Kidney epithelial cell (primary cell): ENCODE results near the gene CDHR3. TPM values are rescaled to one million over a fixed set of nuclear protein-coding genes. Genes with fewer than 3 reads are reported as not detected.

Experiments
- DNase-seq: peaks from one replicate; pipeline ENCODE4 v3.0.0-alpha.2; 2010; ENCODE audit warnings: low read depth
- H3K27me3 ChIP-seq: 2 replicates; pipeline ENCODE4 v1.6.0; 2011; ENCODE audit warnings: low read length; ENCODE audit not compliant: control insufficient read depth, insufficient read depth
- H3K36me3 ChIP-seq: 2 replicates; pipeline ENCODE4 v1.5.1; 2011; ENCODE audit warnings: low read length; ENCODE audit not compliant: control insufficient read depth, insufficient read depth
- H3K4me3 ChIP-seq: 2 replicates; pipeline ENCODE4 v1.5.1; 2011; ENCODE audit warnings: low read depth, mild to moderate bottlenecking, control low read depth, low read length
- CTCF ChIP-seq: IDR thresholded peaks from 2 replicates; pipeline ENCODE4 v1.5.1; 2011; ENCODE audit warnings: mild to moderate bottlenecking, moderate library complexity, low read length, control low read depth, inconsistent platforms; ENCODE audit not compliant: insufficient read depth, poor library complexity, severe bottlenecking
- total RNA-seq: library from RNA; depleted of rRNA; stranded (reverse); fragments of >200 nt; gene quantifications from 2 replicates; pipeline ENCODE4 v1.2.3, GENCODE V29; 2015

CDHR3 gene
- total RNA-seq, 1 donor from 2014 or later, result 0.96 TPM

- no peak for DNase-seq
- no peak for TF ChIP-seq CTCF
- H3K36me3 ChIP-seq, result no peaks in the 10 kb centered on the region
- no peaks in the 10 kb centered on the region for H3K27me3 ChIP-seq
- H3K4me3 ChIP-seq, result no peak overlapping the region
Measured at GRCh38 chr7:106021151-106022067, 58.3 kb downstream of the CDHR3 start.

GRCh38 chr7:106022193-106022821, 59.2 kb downstream of the CDHR3 start:
- no peak overlapping the region for H3K4me3 ChIP-seq
- H3K27me3 ChIP-seq, result no peaks in the 10 kb centered on the region
- no peaks in the 10 kb centered on the region for H3K36me3 ChIP-seq
- no peak for TF ChIP-seq CTCF
- DNase-seq, result no peak

- no peak overlapping the region for H3K4me3 ChIP-seq
- H3K27me3 ChIP-seq, result peaks cover 2% of the 10 kb centered on the region
- H3K36me3 ChIP-seq, result no peaks in the 10 kb centered on the region
- DNase-seq, result no peak
- no peak for TF ChIP-seq CTCF
Measured at GRCh38 chr7:106023369-106024322, 60.6 kb downstream of the CDHR3 start.

GRCh38 chr7:106026101-106026500, 63.0 kb downstream of the CDHR3 start:
- Histone ChIP-seq H3K4me3 (no peak overlapping the region), H3K27me3 (peaks cover 2% of the 10 kb centered on the region), H3K36me3 (no peaks in the 10 kb centered on the region)
- DNase-seq, result no peak
- no peak for TF ChIP-seq CTCF

GRCh38 chr7:106029451-106029850, 66.4 kb downstream of the CDHR3 start:
- H3K27me3 ChIP-seq, result peaks cover 4% of the 10 kb centered on the region
- H3K4me3 ChIP-seq, result no peak overlapping the region
- no peaks in the 10 kb centered on the region for H3K36me3 ChIP-seq
- DNase-seq, result no peak
- no peak for TF ChIP-seq CTCF
